Activated T-helper 1 cell treated with anti-CD3 and anti-CD28 coated beads, Interleukin-12 subunit alpha, Interleukin-12 subunit beta, Interleukin-2, Interleukin-4 antibody, amounts not matched to agents 30 ng/mL and 10 ng/mL and 1 ng/mL, durations not matched to agents 14 hours and 24 hours and 36 hours (primary cell): ENCODE data around the gene SLC9A7. TPM values are rescaled to one million over a fixed set of nuclear protein-coding genes. Genes with fewer than 3 reads are reported as not detected.
A peak's percentile ranks its signal among the peaks of the same experiment; 100 is the strongest.

ENCODE experiments used
- DNase-seq: peaks from one replicate; pipeline ENCODE4 v3.0.0; 2021; ENCODE audit warnings: low spot score
- H3K27ac Mint-ChIP-seq: one replicate; pipeline ENCODE4 v1.8.0; 2021; ENCODE audit warnings: mild to moderate bottlenecking, mixed read lengths
- H3K27me3 Mint-ChIP-seq: one replicate; pipeline ENCODE4 v1.8.0; 2022; ENCODE audit warnings: mild to moderate bottlenecking, moderate library complexity, mixed read lengths; ENCODE audit not compliant: insufficient read depth
- H3K36me3 Mint-ChIP-seq: one replicate; pipeline ENCODE4 v1.8.0; 2021; ENCODE audit warnings: low read depth, mixed read lengths
- H3K4me1 Mint-ChIP-seq: one replicate; pipeline ENCODE4 v1.8.0; 2021; ENCODE audit warnings: low read depth, mixed read lengths
- H3K4me3 Mint-ChIP-seq: one replicate; pipeline ENCODE4 v1.8.0; 2021; ENCODE audit warnings: mild to moderate bottlenecking, moderate library complexity, mixed read lengths
- H3K9me3 Mint-ChIP-seq: one replicate; pipeline ENCODE4 v1.8.0; 2021; ENCODE audit warnings: mixed read lengths
- intact Hi-C: fragments of 100-400 bp; cut with micrococcal nuclease; formaldehyde crosslinking; loops from one replicate; pipeline ENCODE4 v1.15.1; 2024
- total RNA-seq: library from RNA; stranded (reverse); gene quantifications from 2 replicates; pipeline ENCODE4 v1.2.3, GENCODE V29; 2022

Gene SLC9A7
- total RNA-seq, 1 donor from 2014 or later = 36.9 TPM

DNA sequence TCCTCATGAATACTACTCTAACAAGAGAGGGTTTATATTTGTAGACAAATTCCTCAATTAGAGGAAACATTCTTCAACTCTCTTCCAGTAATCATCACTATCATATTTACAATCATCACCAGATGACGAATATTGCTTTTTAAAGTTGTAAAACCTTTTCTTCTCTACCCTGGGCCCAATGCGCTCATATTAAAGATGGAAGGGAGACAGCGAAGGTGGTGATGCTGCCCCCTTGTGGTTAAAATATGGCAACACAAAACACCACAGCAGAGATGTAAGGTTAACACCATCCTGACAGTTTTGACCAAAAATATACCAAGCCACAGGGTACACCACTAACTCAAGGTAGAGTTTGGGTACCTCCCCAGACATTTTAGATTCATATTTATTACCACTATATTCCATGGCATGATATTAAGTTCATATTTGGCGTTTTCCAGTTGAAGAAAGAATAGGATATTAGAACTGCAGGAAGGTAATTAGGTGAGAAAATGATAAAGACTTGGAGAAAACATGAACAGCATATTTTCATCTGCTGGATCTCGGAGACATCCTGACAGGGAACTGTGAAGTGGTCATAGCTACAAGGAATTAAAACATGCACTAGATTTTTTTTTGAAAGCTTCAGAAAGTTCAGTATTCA lies 72.8 kb downstream of the SLC9A7 start:
- no peak overlapping the region for H3K27ac Mint-ChIP-seq
- no peaks in the 10 kb centered on the region for H3K9me3 Mint-ChIP-seq
- peak; percentile 4 for DNase-seq
- H3K4me1 Mint-ChIP-seq = peaks cover 38% of the 10 kb centered on the region
- H3K4me3 Mint-ChIP-seq = no peak overlapping the region
- peaks cover 2% of the 10 kb centered on the region for H3K36me3 Mint-ChIP-seq
- H3K27me3 Mint-ChIP-seq = no peaks in the 10 kb centered on the region
- intact Hi-C loops = loop anchor here (1.0 to 5.0 kb wide), 6 partner anchors 19 to 305 kb away; partner anchors contain the start of gene SLC9A7

- H3K36me3 Mint-ChIP-seq = peaks cover 5% of the 10 kb centered on the region
- no peak overlapping the region for H3K4me3 Mint-ChIP-seq
- intact Hi-C loops = no loop called here
- DNase-seq = no peak
- no peak overlapping the region for H3K27ac Mint-ChIP-seq
- H3K4me1 Mint-ChIP-seq = peaks cover 33% of the 10 kb centered on the region
- no peaks in the 10 kb centered on the region for H3K27me3 Mint-ChIP-seq
- no peaks in the 10 kb centered on the region for H3K9me3 Mint-ChIP-seq
Measured at GRCh38 chrX:46683048-46683447, 75.9 kb downstream of the SLC9A7 start.

DNA sequence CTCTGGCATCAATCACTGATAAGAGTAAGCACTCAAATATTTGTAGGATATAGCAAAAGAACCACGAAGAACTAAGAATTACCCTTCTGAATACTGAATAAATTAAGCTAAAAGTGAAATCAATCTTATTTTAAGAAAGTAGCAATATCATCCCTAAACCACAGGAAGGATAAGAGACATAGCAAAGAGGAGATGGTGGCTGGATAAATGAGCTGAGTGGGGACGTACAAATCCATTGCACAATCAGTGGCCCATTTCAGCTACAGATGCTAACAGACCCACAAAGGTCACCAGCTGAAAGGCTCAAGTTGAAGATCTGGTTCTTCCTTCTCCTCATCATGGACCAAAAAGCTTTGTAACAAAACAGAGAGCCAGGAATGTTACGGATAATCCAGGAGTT lies 77.1 kb downstream of the SLC9A7 start:
- intact Hi-C loops = no loop called here
- no peak overlapping the region for H3K4me3 Mint-ChIP-seq
- H3K27ac Mint-ChIP-seq = no peak overlapping the region
- H3K4me1 Mint-ChIP-seq = peaks cover 29% of the 10 kb centered on the region
- peaks cover 10% of the 10 kb centered on the region for H3K36me3 Mint-ChIP-seq
- no peaks in the 10 kb centered on the region for H3K27me3 Mint-ChIP-seq
- no peak for DNase-seq
- no peaks in the 10 kb centered on the region for H3K9me3 Mint-ChIP-seq

- Mint-ChIP-seq H3K27ac (no peak overlapping the region), H3K4me3 (no peak overlapping the region), H3K9me3 (no peaks in the 10 kb centered on the region), H3K36me3 (peaks cover 12% of the 10 kb centered on the region), H3K27me3 (no peaks in the 10 kb centered on the region), H3K4me1 (peaks cover 12% of the 10 kb centered on the region)
- no peak for DNase-seq
- intact Hi-C loops = no loop called here
Measured at GRCh38 chrX:46678232-46678631, 80.7 kb downstream of the SLC9A7 start.

DNA sequence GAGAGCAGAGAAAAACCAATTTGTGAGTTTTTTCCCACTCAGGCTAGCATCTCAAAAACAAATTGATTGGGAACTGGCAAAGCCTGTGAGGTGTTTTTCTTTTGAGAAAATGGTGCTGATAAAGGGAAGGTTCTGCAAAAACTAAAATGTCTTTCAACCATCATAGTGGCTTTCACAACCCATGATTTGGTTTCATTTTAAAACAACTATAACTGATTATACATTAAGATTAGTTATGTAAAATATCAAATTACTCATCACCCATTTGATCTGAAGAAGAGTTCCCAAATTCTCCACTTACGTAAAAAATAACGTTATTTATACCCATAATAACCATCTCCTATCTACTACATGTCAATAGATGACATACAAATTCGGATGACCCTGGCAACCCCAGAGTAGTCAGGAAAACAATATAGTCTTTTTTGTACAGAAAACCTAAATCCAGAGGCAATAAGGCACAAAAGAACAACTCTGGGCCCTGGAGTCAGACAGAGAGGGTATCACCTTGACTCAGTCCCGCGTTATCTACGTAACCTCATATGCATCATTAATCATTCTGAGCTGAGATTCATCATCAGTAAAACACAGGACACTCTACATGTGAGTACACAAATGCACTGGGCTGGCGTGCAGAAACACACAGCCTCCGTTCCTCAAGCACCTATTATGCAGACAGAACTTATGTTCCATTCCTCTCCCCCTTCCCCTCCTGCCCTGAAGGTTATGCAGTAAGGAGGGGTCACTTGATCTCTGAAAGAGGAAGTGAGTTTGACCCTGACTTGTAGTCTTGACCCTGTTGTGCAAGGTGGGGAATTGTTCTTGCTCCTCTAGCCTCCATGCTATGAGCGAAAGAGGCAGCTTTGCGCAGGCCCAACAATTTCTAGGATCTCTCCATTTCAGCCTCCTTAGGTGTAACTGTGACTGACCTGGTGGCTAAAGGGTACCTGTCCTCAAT lies 82.2 kb downstream of the SLC9A7 start:
- H3K4me1 Mint-ChIP-seq = peaks cover 4% of the 10 kb centered on the region
- DNase-seq = no peak
- no peaks in the 10 kb centered on the region for H3K27me3 Mint-ChIP-seq
- no peaks in the 10 kb centered on the region for H3K9me3 Mint-ChIP-seq
- intact Hi-C loops = no loop called here
- peaks cover 16% of the 10 kb centered on the region for H3K36me3 Mint-ChIP-seq
- H3K27ac Mint-ChIP-seq = no peak overlapping the region
- no peak overlapping the region for H3K4me3 Mint-ChIP-seq

- no peaks in the 10 kb centered on the region for H3K27me3 Mint-ChIP-seq
- peaks cover 15% of the 10 kb centered on the region for H3K36me3 Mint-ChIP-seq
- no peak overlapping the region for H3K27ac Mint-ChIP-seq
- intact Hi-C loops = no loop called here
- peaks cover 4% of the 10 kb centered on the region for H3K4me1 Mint-ChIP-seq
- DNase-seq = no peak
- no peak overlapping the region for H3K4me3 Mint-ChIP-seq
- no peaks in the 10 kb centered on the region for H3K9me3 Mint-ChIP-seq
Measured at GRCh38 chrX:46673620-46674359, 85.1 kb downstream of the SLC9A7 start.

GRCh38 chrX:46670316-46670715 lies 88.6 kb downstream of the SLC9A7 start:
- H3K4me1 Mint-ChIP-seq = peaks cover 4% of the 10 kb centered on the region
- H3K27ac Mint-ChIP-seq = no peak overlapping the region
- peaks cover 13% of the 10 kb centered on the region for H3K36me3 Mint-ChIP-seq
- H3K27me3 Mint-ChIP-seq = no peaks in the 10 kb centered on the region
- no peak overlapping the region for H3K4me3 Mint-ChIP-seq
- no peak for DNase-seq
- no peaks in the 10 kb centered on the region for H3K9me3 Mint-ChIP-seq
- intact Hi-C loops = no loop called here

DNA sequence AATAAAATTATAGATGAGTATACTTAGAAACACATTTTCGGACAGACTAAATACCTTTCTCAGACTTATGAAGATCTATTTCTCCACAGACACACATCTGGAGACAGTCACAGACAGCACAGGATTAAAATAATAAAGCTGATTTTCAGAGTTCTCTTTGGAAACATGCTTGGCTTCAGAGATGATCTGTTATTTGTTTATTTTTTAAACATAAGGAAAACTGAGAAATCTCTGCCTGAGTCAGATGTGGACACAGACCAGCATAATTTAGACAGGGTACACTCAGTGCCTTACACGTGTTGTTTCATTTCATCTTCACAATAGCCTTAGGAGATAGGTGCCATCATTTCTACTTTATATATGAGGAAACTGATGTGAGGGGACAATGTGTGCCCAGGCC lies 92.1 kb downstream of the SLC9A7 start:
- Mint-ChIP-seq H3K27me3 (no peaks in the 10 kb centered on the region), H3K36me3 (peaks cover 13% of the 10 kb centered on the region)

DNA sequence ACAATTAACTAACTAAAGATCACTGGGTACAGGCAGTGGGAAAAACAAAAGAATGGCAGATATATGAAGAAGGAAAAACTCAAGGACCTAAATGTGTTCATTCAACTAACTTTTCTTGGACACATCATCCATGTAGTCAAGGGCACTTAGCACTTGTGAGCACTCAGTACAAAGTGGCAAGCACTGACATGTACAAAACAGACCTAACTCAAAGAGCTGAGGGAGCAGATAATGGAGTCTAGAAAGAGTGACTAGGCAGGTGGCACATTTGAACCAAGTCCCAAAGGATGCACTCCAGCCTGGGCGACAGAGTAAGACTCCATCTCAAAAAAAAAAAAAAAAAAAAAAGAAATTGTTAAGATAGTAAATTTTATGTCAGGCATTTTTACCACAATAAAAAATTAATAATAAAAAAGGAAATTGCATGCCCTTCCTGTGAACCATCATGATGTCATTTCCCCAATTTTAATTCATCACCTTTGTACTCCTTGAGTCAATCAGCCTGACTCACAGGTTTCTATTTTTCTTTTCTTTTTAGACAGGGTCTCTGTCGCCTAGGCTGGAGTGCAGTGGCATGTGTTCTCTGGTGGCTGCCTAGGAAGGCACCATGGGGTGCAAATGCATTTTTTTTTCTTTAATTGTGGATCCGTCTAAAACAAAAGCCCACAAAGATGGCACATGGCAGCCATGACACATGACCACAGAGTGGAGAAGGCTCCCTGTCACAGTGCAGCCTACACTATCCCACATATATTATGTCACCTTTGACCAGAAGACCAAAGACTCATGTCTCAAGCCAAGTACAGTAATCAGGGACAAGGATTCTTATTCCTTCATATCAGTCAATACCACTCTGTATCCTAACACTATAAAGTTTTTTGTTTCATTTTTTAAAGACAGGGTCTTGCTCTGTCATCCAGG lies 93.4 kb downstream of the SLC9A7 start:
- Mint-ChIP-seq H3K4me1 (peaks cover 15% of the 10 kb centered on the region), H3K27ac (peak overlapping the region; percentile 48), H3K9me3 (no peaks in the 10 kb centered on the region), H3K36me3 (peaks cover 13% of the 10 kb centered on the region), H3K4me3 (no peak overlapping the region), H3K27me3 (no peaks in the 10 kb centered on the region)
- DNase-seq = no peak
- intact Hi-C loops = no loop called here

More for the DNA sequence above, 92.1 kb downstream of the SLC9A7 start:
- Mint-ChIP-seq H3K4me1 (peaks cover 15% of the 10 kb centered on the region), H3K9me3 (no peaks in the 10 kb centered on the region), H3K27ac (no peak overlapping the region), H3K4me3 (no peak overlapping the region)
- no peak for DNase-seq
- intact Hi-C loops = no loop called here

DNA sequence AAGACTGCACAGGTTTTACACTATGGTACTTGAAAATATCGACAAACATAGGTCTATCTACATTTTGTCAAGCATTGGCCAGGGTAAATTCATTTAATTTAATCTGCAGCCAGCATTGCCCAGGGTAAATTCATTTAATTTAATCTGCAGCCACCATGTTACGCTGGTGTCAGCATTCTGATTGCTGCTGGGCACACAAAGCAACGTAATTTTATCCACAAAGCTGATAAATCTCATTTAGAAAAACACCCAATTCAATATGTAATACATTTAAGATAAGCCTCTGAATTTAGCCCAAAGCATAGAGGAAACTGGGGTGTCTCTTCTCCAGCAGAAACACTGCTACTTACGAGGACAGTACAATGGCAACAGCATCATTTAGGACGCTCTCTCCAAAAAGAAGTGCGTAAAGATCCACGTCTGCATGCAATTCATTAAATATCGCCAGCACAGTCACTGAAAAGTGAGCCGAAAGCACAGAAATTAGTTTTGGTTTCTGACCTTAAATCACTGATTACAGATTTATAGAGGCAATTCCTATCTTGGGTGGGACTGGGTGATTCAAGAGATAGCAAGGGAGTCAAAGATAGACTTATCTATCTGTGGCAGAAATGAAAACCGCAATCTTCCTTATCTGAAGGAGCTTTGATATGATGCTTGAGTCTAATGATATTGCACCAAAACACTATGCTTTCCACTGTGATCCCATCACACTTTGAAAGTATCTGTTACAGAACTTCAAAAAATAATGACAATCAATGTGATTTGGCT lies 96.5 kb downstream of the SLC9A7 start:
- Mint-ChIP-seq H3K4me3 (no peak overlapping the region), H3K36me3 (peaks cover 11% of the 10 kb centered on the region), H3K9me3 (no peaks in the 10 kb centered on the region), H3K27me3 (no peaks in the 10 kb centered on the region), H3K4me1 (peaks cover 15% of the 10 kb centered on the region), H3K27ac (no peak overlapping the region)
- intact Hi-C loops = no loop called here
- no peak for DNase-seq

- Mint-ChIP-seq H3K9me3 (no peaks in the 10 kb centered on the region), H3K27ac (no peak overlapping the region), H3K27me3 (no peaks in the 10 kb centered on the region), H3K4me1 (no peaks in the 10 kb centered on the region), H3K36me3 (no peaks in the 10 kb centered on the region), H3K4me3 (no peak overlapping the region)
- intact Hi-C loops = loop anchor here (1.0 kb wide), 1 partner anchor 143 kb away; no protein-coding TSS in a partner anchor
- DNase-seq = no peak
Measured at GRCh38 chrX:46653482-46653881, 105.4 kb downstream of the SLC9A7 start.
